AG10803 (cell line): ENCODE results near the gene TRAPPC4.
"Not testable (repeated sequence)": the region's sequence is repeated elsewhere in the genome, so short reads cannot be mapped to it uniquely, and the experiment has no call there.

Experiments used
- DNase-seq: peaks from one replicate; pipeline ENCODE4 v3.0.0; 2010; ENCODE audit warnings: low read depth
- H3K4me3 ChIP-seq: 2 replicates; pipeline ENCODE4 v1.5.1; 2011; ENCODE audit warnings: mild to moderate bottlenecking, low read length, control low read depth
- CTCF ChIP-seq: conservative IDR thresholded peaks from 2 replicates; pipeline ENCODE4 v1.5.1; 2011; ENCODE audit warnings: mild to moderate bottlenecking, low read length, control low read depth, inconsistent platforms

Gene TRAPPC4

GRCh38 chr11:119029340-119030028, 10.9 kb downstream of the TRAPPC4 start:
- H3K4me3 ChIP-seq: no peak overlapping the region
- DNase-seq: no peak
- no peak for TF ChIP-seq CTCF

- H3K4me3 ChIP-seq: peak overlapping the region; percentile 88
- no peak for TF ChIP-seq CTCF
- no peak for DNase-seq
Measured at GRCh38 chr11:119030029-119030328, 11.4 kb downstream of the TRAPPC4 start.

GRCh38 chr11:119030329-119031047, 11.9 kb downstream of the TRAPPC4 start, which contains the start of gene SLC37A4:
Gene SLC37A4, minus strand, starts transcription at chr11:119030877.
- peak within 1 kb of the TSS; percentile 88 for H3K4me3 ChIP-seq
- peak; percentile 98 for DNase-seq
- TF ChIP-seq CTCF: no peak

- no peak for DNase-seq
- H3K4me3 ChIP-seq: no peak overlapping the region
- no peak for TF ChIP-seq CTCF
Measured at GRCh38 chr11:119031912-119032280, 13.3 kb downstream of the TRAPPC4 start.

- DNase-seq: peak; percentile 25
- H3K4me3 ChIP-seq: not testable (repeated sequence)
Measured at GRCh38 chr11:119033421-119033820, 14.9 kb downstream of the TRAPPC4 start.

GRCh38 chr11:119034813-119035212, 16.2 kb downstream of the TRAPPC4 start:
- TF ChIP-seq CTCF: no peak
- DNase-seq: no peak
- no peak overlapping the region for H3K4me3 ChIP-seq

- no peak for TF ChIP-seq CTCF
- no peak overlapping the region for H3K4me3 ChIP-seq
- no peak for DNase-seq
Measured at GRCh38 chr11:119038884-119039283, 20.3 kb downstream of the TRAPPC4 start.

GRCh38 chr11:119039471-119039870, 20.9 kb downstream of the TRAPPC4 start:
- H3K4me3 ChIP-seq, DNase-seq: not testable (repeated sequence)
